ENCODE data around the gene ZNF346. TPM values are rescaled to one million over a fixed set of nuclear protein-coding genes. Genes with fewer than 3 reads are reported as not detected.

Gene ZNF346
- total and polyA plus RNA-seq, 4 donors = 27.4 to 43.9 (median 32.7) TPM

- no peaks in the 10 kb centered on the region for H3K9me3 ChIP-seq (ENCODE audit: control insufficient read depth, insufficient read depth, low read length)
- H3K4me3 ChIP-seq (ENCODE audit: low read depth, low read length) = no peak overlapping the region
- DNase-seq (ENCODE audit: low read depth in 4 of 6, low spot score in 6 of 6) = no peak
- no peaks in the 10 kb centered on the region for H3K27me3 ChIP-seq (ENCODE audit: control insufficient read depth, insufficient read depth, low read length)
- WGBS (ENCODE audit: insufficient coverage) = 93% methylated on average over 14 of the region's 30 CpGs
- peaks cover 17% of the 10 kb centered on the region for H3K4me1 ChIP-seq (ENCODE audit: control insufficient read depth, insufficient read depth, low read length)
- no peaks in the 10 kb centered on the region for H3K36me3 ChIP-seq (ENCODE audit: control insufficient read depth, insufficient read depth, low read length)
- no peak overlapping the region for H3K27ac ChIP-seq (ENCODE audit: low read depth, low read length)
Observed at GRCh38 chr5:177117441-177118045, 95.0 kb downstream of the ZNF346 start.

- no peaks in the 10 kb centered on the region for H3K36me3 ChIP-seq (ENCODE audit: control insufficient read depth, insufficient read depth, low read length)
- no peaks in the 10 kb centered on the region for H3K27me3 ChIP-seq (ENCODE audit: control insufficient read depth, insufficient read depth, low read length)
- WGBS (ENCODE audit: insufficient coverage) = 90% methylated on average over 4 of the region's 5 CpGs
- H3K4me1 ChIP-seq (ENCODE audit: control insufficient read depth, insufficient read depth, low read length) = no peaks in the 10 kb centered on the region
- no peaks in the 10 kb centered on the region for H3K9me3 ChIP-seq (ENCODE audit: control insufficient read depth, insufficient read depth, low read length)
- H3K27ac ChIP-seq (ENCODE audit: low read depth, low read length) = no peak overlapping the region
- DNase-seq (ENCODE audit: low read depth in 4 of 6, low spot score in 6 of 6) = no peak
- no peak overlapping the region for H3K4me3 ChIP-seq (ENCODE audit: low read depth, low read length)
Observed at GRCh38 chr5:177122566-177122965, 100.1 kb downstream of the ZNF346 start.

- 93% methylated on average over 7 of the region's 15 CpGs for WGBS (ENCODE audit: insufficient coverage)
Observed at GRCh38 chr5:177123789-177124485, 101.4 kb downstream of the ZNF346 start.

GRCh38 chr5:177124486-177124991, 102.0 kb downstream of the ZNF346 start:
- Histone ChIP-seq H3K4me3 (ENCODE audit: low read depth, low read length) (no peak overlapping the region), H3K9me3 (ENCODE audit: control insufficient read depth, insufficient read depth, low read length) (no peaks in the 10 kb centered on the region), H3K27me3 (ENCODE audit: control insufficient read depth, insufficient read depth, low read length) (no peaks in the 10 kb centered on the region), H3K27ac (ENCODE audit: low read depth, low read length) (no peak overlapping the region), H3K4me1 (ENCODE audit: control insufficient read depth, insufficient read depth, low read length) (no peaks in the 10 kb centered on the region), H3K36me3 (ENCODE audit: control insufficient read depth, insufficient read depth, low read length) (no peaks in the 10 kb centered on the region)
- DNase-seq (ENCODE audit: low read depth in 4 of 6, low spot score in 6 of 6) = no peak
- 90% methylated on average over 2 of the region's 4 CpGs for WGBS (ENCODE audit: insufficient coverage)

More at GRCh38 chr5:177123789-177124485, 101.4 kb downstream of the ZNF346 start:
- H3K36me3 ChIP-seq (ENCODE audit: control insufficient read depth, insufficient read depth, low read length) = no peaks in the 10 kb centered on the region
- no peaks in the 10 kb centered on the region for H3K9me3 ChIP-seq (ENCODE audit: control insufficient read depth, insufficient read depth, low read length)
- no peak for DNase-seq (ENCODE audit: low read depth in 4 of 6, low spot score in 6 of 6)
- no peaks in the 10 kb centered on the region for H3K4me1 ChIP-seq (ENCODE audit: control insufficient read depth, insufficient read depth, low read length)
- no peaks in the 10 kb centered on the region for H3K27me3 ChIP-seq (ENCODE audit: control insufficient read depth, insufficient read depth, low read length)
- no peak overlapping the region for H3K27ac ChIP-seq (ENCODE audit: low read depth, low read length)
- H3K4me3 ChIP-seq (ENCODE audit: low read depth, low read length) = no peak overlapping the region

GRCh38 chr5:177126771-177127170, 104.3 kb downstream of the ZNF346 start:
- no peak for DNase-seq (ENCODE audit: low read depth in 4 of 6, low spot score in 6 of 6)
- Histone ChIP-seq H3K4me3 (ENCODE audit: low read depth, low read length) (no peak overlapping the region), H3K4me1 (ENCODE audit: control insufficient read depth, insufficient read depth, low read length) (peaks cover 5% of the 10 kb centered on the region), H3K27ac (ENCODE audit: low read depth, low read length) (no peak overlapping the region), H3K36me3 (ENCODE audit: control insufficient read depth, insufficient read depth, low read length) (no peaks in the 10 kb centered on the region), H3K27me3 (ENCODE audit: control insufficient read depth, insufficient read depth, low read length) (no peaks in the 10 kb centered on the region), H3K9me3 (ENCODE audit: control insufficient read depth, insufficient read depth, low read length) (no peaks in the 10 kb centered on the region)
- WGBS (ENCODE audit: insufficient coverage) = no CpG with 5 or more reads among the region's 1 CpG

- H3K9me3 ChIP-seq (ENCODE audit: control insufficient read depth, insufficient read depth, low read length) = no peaks in the 10 kb centered on the region
- H3K27me3 ChIP-seq (ENCODE audit: control insufficient read depth, insufficient read depth, low read length) = no peaks in the 10 kb centered on the region
- H3K4me1 ChIP-seq (ENCODE audit: control insufficient read depth, insufficient read depth, low read length) = peaks cover 11% of the 10 kb centered on the region
- no peak overlapping the region for H3K27ac ChIP-seq (ENCODE audit: low read depth, low read length)
- WGBS (ENCODE audit: insufficient coverage) = 89% methylated on average over 4 of the region's 4 CpGs
- no peaks in the 10 kb centered on the region for H3K36me3 ChIP-seq (ENCODE audit: control insufficient read depth, insufficient read depth, low read length)
- no peak for DNase-seq (ENCODE audit: low read depth in 4 of 6, low spot score in 6 of 6)
- no peak overlapping the region for H3K4me3 ChIP-seq (ENCODE audit: low read depth, low read length)
Observed at GRCh38 chr5:177128551-177128981, 106.1 kb downstream of the ZNF346 start.

- WGBS (ENCODE audit: insufficient coverage) = 92% methylated on average over 4 of the region's 5 CpGs
- no peak overlapping the region for H3K27ac ChIP-seq (ENCODE audit: low read depth, low read length)
- H3K4me1 ChIP-seq (ENCODE audit: control insufficient read depth, insufficient read depth, low read length) = peaks cover 18% of the 10 kb centered on the region
- no peaks in the 10 kb centered on the region for H3K9me3 ChIP-seq (ENCODE audit: control insufficient read depth, insufficient read depth, low read length)
- no peak overlapping the region for H3K4me3 ChIP-seq (ENCODE audit: low read depth, low read length)
- DNase-seq (ENCODE audit: low read depth in 4 of 6, low spot score in 6 of 6) = no peak
- H3K27me3 ChIP-seq (ENCODE audit: control insufficient read depth, insufficient read depth, low read length) = no peaks in the 10 kb centered on the region
- peaks cover under 1% of the 10 kb centered on the region for H3K36me3 ChIP-seq (ENCODE audit: control insufficient read depth, insufficient read depth, low read length)
Observed at GRCh38 chr5:177130211-177131018, 107.9 kb downstream of the ZNF346 start.

Other genes with a start within 250 kb of the ZNF346 start
- gene UNC5A, start 212.1 kb upstream of the ZNF346 start, total RNA-seq = 1 to 10 TPM; 3.1 to 4.1 TPM
- gene UNC5A, start 212.1 kb upstream of the ZNF346 start, polyA plus RNA-seq (ENCODE audit: insufficient read length in 2 of 2) = 10 to 100 TPM; 16.2 to 18.2 TPM
- gene HK3, start 123.3 kb upstream of the ZNF346 start, total RNA-seq = 1 to 10 TPM in 1 of 2 donors, under 1 TPM in 1; 0.66 to 4.9 TPM
- gene HK3, start 123.3 kb upstream of the ZNF346 start, polyA plus RNA-seq (ENCODE audit: insufficient read length in 2 of 2) = 1 to 10 TPM in 1 of 2 donors, under 1 TPM in 1; 0.74 to 1.6 TPM
- 10 to 100 TPM; 37.7 to 51.8 TPM for gene UIMC1, start 15.9 kb upstream of the ZNF346 start, total RNA-seq
- 10 to 100 TPM; 28.2 to 38.7 TPM for gene UIMC1, start 15.9 kb upstream of the ZNF346 start, polyA plus RNA-seq (ENCODE audit: insufficient read length in 2 of 2)
- 1 to 10 TPM; 1.1 to 3.6 TPM for gene FGFR4, start 64.2 kb downstream of the ZNF346 start, total RNA-seq
- 1 to 10 TPM; 4.8 to 8.0 TPM for gene FGFR4, start 64.2 kb downstream of the ZNF346 start, polyA plus RNA-seq (ENCODE audit: insufficient read length in 2 of 2)
- 10 to 100 TPM; 72.8 to 77.2 TPM for gene NSD1, start 111.1 kb downstream of the ZNF346 start, total RNA-seq
- 10 to 100 TPM; 43.0 to 44.6 TPM for gene NSD1, start 111.1 kb downstream of the ZNF346 start, polyA plus RNA-seq (ENCODE audit: insufficient read length in 2 of 2)

Measured in spinal cord (tissue), 10 donors.